H9 (cell line): Measurements from ENCODE around the gene AXIN2. TPM values are rescaled to one million over a fixed set of nuclear protein-coding genes. Genes with fewer than 3 reads are reported as not detected.

Experiments
- DNase-seq: peaks from one replicate; pipeline ENCODE4 v3.0.0-alpha.2; 2017
- H2AFZ ChIP-seq: one replicate; pipeline ENCODE4 v1.6.1; 2013; ENCODE audit warnings: mild to moderate bottlenecking, low read length, control low read depth, moderate library complexity
- H2AK5ac ChIP-seq: 2 replicates; pipeline ENCODE4 v1.6.1; 2013; ENCODE audit warnings: low read length, control low read depth, mixed read lengths; ENCODE audit not compliant: insufficient read length
- H2BK120ac ChIP-seq: one replicate; pipeline ENCODE4 v1.6.1; 2013; ENCODE audit warnings: low read depth, mild to moderate bottlenecking, low read length, control low read depth, inconsistent platforms; ENCODE audit not compliant: poor library complexity, severe bottlenecking
- H2BK12ac ChIP-seq: 2 replicates; pipeline ENCODE4 v1.6.1; 2013; ENCODE audit warnings: low read length, control low read depth, mixed read lengths, low read depth; ENCODE audit not compliant: insufficient read length
- H2BK15ac ChIP-seq: 2 replicates; pipeline ENCODE4 v1.6.1; 2013; ENCODE audit warnings: low read depth, low read length, control low read depth
- H2BK20ac ChIP-seq: one replicate; pipeline ENCODE4 v1.6.1; 2013; ENCODE audit warnings: low read depth, mild to moderate bottlenecking, low read length, control low read depth, inconsistent platforms; ENCODE audit not compliant: poor library complexity, severe bottlenecking
- H2BK5ac ChIP-seq: 2 replicates; pipeline ENCODE4 v1.6.1; 2013; ENCODE audit warnings: low read length, control low read depth, mixed read lengths; ENCODE audit not compliant: insufficient read length
- H3K14ac ChIP-seq: 2 replicates; pipeline ENCODE4 v1.6.1; 2013; ENCODE audit warnings: low read length, control low read depth; ENCODE audit not compliant: insufficient read depth
- H3K18ac ChIP-seq: 2 replicates; pipeline ENCODE4 v1.6.1; 2013; ENCODE audit warnings: low read depth, mild to moderate bottlenecking, mixed read lengths, low read length, control low read depth; ENCODE audit not compliant: insufficient read length
- H3K23ac ChIP-seq: 2 replicates; pipeline ENCODE4 v1.6.1; 2013; ENCODE audit warnings: low read length, control low read depth, mixed read lengths, low read depth; ENCODE audit not compliant: insufficient read length
- H3K23me2 ChIP-seq: 2 replicates; pipeline ENCODE4 v1.6.1; 2013; ENCODE audit warnings: low read depth, mild to moderate bottlenecking, mixed read lengths, low read length, control low read depth; ENCODE audit not compliant: insufficient read length, poor library complexity, severe bottlenecking
- H3K27ac ChIP-seq: 2 replicates; pipeline ENCODE4 v1.5.1; 2013; ENCODE audit warnings: low read length, control low read depth, mixed read lengths, low read depth; ENCODE audit not compliant: insufficient read length
- H3K27me3 ChIP-seq: 2 replicates; pipeline ENCODE4 v1.6.1; 2013; ENCODE audit warnings: low read length, control low read depth, inconsistent platforms; ENCODE audit not compliant: insufficient read depth
- H3K4ac ChIP-seq: 2 replicates; pipeline ENCODE4 v1.6.1; 2013; ENCODE audit warnings: low read depth, mild to moderate bottlenecking, control low read depth, inconsistent platforms, low read length, moderate library complexity
- H3K4me1 ChIP-seq: 2 replicates; pipeline ENCODE4 v1.6.1; 2013; ENCODE audit warnings: low read length, control low read depth, inconsistent platforms; ENCODE audit not compliant: insufficient read depth
- H3K4me2 ChIP-seq: 2 replicates; pipeline ENCODE4 v1.6.1; 2013; ENCODE audit warnings: low read length, control low read depth, mixed read lengths; ENCODE audit not compliant: insufficient read length, insufficient read depth
- H3K56ac ChIP-seq: 2 replicates; pipeline ENCODE4 v1.6.1; 2013; ENCODE audit warnings: low read depth, mild to moderate bottlenecking, mixed read lengths, low read length, control low read depth; ENCODE audit not compliant: insufficient read length
- H3K79me1 ChIP-seq: 2 replicates; pipeline ENCODE4 v1.6.1; 2013; ENCODE audit warnings: low read depth, mild to moderate bottlenecking, moderate library complexity, low read length, control low read depth, inconsistent platforms; ENCODE audit not compliant: insufficient read depth, poor library complexity, severe bottlenecking
- H3K79me2 ChIP-seq: 2 replicates; pipeline ENCODE4 v1.6.1; 2013; ENCODE audit warnings: low read length, control low read depth, inconsistent platforms; ENCODE audit not compliant: insufficient read depth
- H3K9ac ChIP-seq: 2 replicates; pipeline ENCODE4 v1.6.1; 2013; ENCODE audit warnings: low read length, control low read depth, mixed read lengths; ENCODE audit not compliant: insufficient read length; ENCODE audit errors: extremely low read depth
- H3K9me3 ChIP-seq: one replicate; pipeline ENCODE4 v1.6.1; 2013; ENCODE audit warnings: low read depth, low read length, inconsistent platforms; ENCODE audit not compliant: control insufficient read depth
- H3T11ph ChIP-seq: one replicate; pipeline ENCODE4 v1.6.1; 2013; ENCODE audit warnings: mild to moderate bottlenecking, low read length, control low read depth, inconsistent platforms
- H4K20me1 ChIP-seq: one replicate; pipeline ENCODE4 v1.6.1; 2013; ENCODE audit not compliant: control insufficient read depth, insufficient read length, insufficient read depth
- H4K5ac ChIP-seq: 2 replicates; pipeline ENCODE4 v1.6.1; 2013; ENCODE audit warnings: low read depth, mild to moderate bottlenecking, mixed read lengths, low read length, control low read depth; ENCODE audit not compliant: insufficient read length
- H4K8ac ChIP-seq: replicated peaks from 2 replicates; pipeline ENCODE4 v1.6.1; 2013; ENCODE audit warnings: low read length, control low read depth, mixed read lengths, low read depth; ENCODE audit not compliant: insufficient read length
- H4K91ac ChIP-seq: 2 replicates; pipeline ENCODE4 v1.6.1; 2013; ENCODE audit warnings: low read depth, mild to moderate bottlenecking, moderate library complexity, mixed read lengths, low read length, control low read depth; ENCODE audit not compliant: insufficient read length
- H3K27ac Mint-ChIP-seq, 3 experiments: 2 replicates in 2 of 3; 3 replicates in 1 of 3; pipeline ENCODE4 v1.8.0; 2020 to 2021; ENCODE audit warnings: mixed read lengths in 3 of 3, mild to moderate bottlenecking in 1 of 3, moderate library complexity in 1 of 3
- H3K27me3 Mint-ChIP-seq: 2 replicates; pipeline ENCODE4 v1.8.0; 2021; ENCODE audit warnings: low read depth, mild to moderate bottlenecking, moderate library complexity, mixed read lengths
- H3K36me3 Mint-ChIP-seq, 3 experiments: 2 replicates in 2 of 3; 3 replicates in 1 of 3; pipeline ENCODE4 v1.8.0; 2020 to 2021; ENCODE audit warnings: low read depth in 3 of 3, mixed read lengths in 3 of 3; ENCODE audit not compliant: insufficient read depth in 1 of 3
- H3K4me1 Mint-ChIP-seq, 2 experiments: 2 replicates each; pipeline ENCODE4 v1.8.0; 2020; ENCODE audit warnings: mixed read lengths in 2 of 2
- H3K4me3 Mint-ChIP-seq, 2 experiments: 2 replicates in 1 of 2; 3 replicates in 1 of 2; pipeline ENCODE4 v1.8.0; 2020 to 2021; ENCODE audit warnings: mild to moderate bottlenecking in 2 of 2, mixed read lengths in 2 of 2, moderate library complexity in 1 of 2
- H3K9me3 Mint-ChIP-seq, 2 experiments: 2 replicates in 1 of 2; 3 replicates in 1 of 2; pipeline ENCODE4 v1.8.0; 2020; ENCODE audit warnings: mild to moderate bottlenecking in 2 of 2, mixed read lengths in 2 of 2, moderate library complexity in 1 of 2
- CTCF ChIP-seq: fragments of 200-600 bp; sonication (generic); conservative IDR thresholded peaks from 3 replicates; pipeline ENCODE4 v1.8.0; 2021; ENCODE audit warnings: antibody characterized with exemption, mild to moderate bottlenecking
- WGBS: extraction: QIAGEN DNeasy Blood & Tissue Kit; methylation state at CpG from one replicate; pipeline ENCODE4 v1.1.7; 2013; ENCODE audit warnings: missing lambda C conversion rate, low lambda C conversion rate, mixed read lengths; ENCODE audit not compliant: insufficient read length; ENCODE audit errors: extremely low coverage; 5-methylcytosine and 5-hydroxymethylcytosine counted together
- total RNA-seq: library from RNA; stranded (reverse); gene quantifications from 2 replicates; pipeline ENCODE4 v1.2.1, GENCODE V29; 2021

Gene AXIN2
- total RNA-seq, 1 experiment from 2014 or later, result 35.0 TPM

GRCh38 chr17:65565559-65565958 lies 4.1 kb upstream of the AXIN2 start:
- H3K27ac ChIP-seq, result no peak overlapping the region
- H2BK15ac ChIP-seq, result no peak overlapping the region
- no peak overlapping the region for H4K8ac ChIP-seq
- H3K4me1 Mint-ChIP-seq, result peaks cover 33 to 37% of the 10 kb centered on the region in 2 experiments
- H3K9me3 Mint-ChIP-seq, result no peaks in the 10 kb centered on the region
- H2AK5ac ChIP-seq, result no peak overlapping the region
- no peak overlapping the region for H3K4me3 Mint-ChIP-seq
- H3K4me1 ChIP-seq, result peaks cover under 1% of the 10 kb centered on the region; the same call in 1 of the 2 replicates
- DNase-seq, result no peak
- no peak overlapping the region for H2AFZ ChIP-seq
- no peaks in the 10 kb centered on the region for H3K23me2 ChIP-seq
- H3K79me2 ChIP-seq, result no peaks in the 10 kb centered on the region
- H3K27me3 ChIP-seq, result no peaks in the 10 kb centered on the region; the same call in 1 of the 2 replicates
- H3K4ac ChIP-seq, result no peak overlapping the region
- no peaks in the 10 kb centered on the region for H3K9me3 ChIP-seq
- peak overlapping the region; percentile 12 for H3K18ac ChIP-seq
- H3K27ac Mint-ChIP-seq, result peak overlapping the region in 1 of 3 experiments; percentile 65; a peak in 1 of 7 replicates
- no peak overlapping the region for H3K56ac ChIP-seq
- no peaks in the 10 kb centered on the region for H3K36me3 Mint-ChIP-seq
- no peak overlapping the region for H3K14ac ChIP-seq
- H3K27me3 Mint-ChIP-seq, result peaks cover 34% of the 10 kb centered on the region
- no peak overlapping the region for H4K91ac ChIP-seq
- H4K20me1 ChIP-seq, result no peaks in the 10 kb centered on the region
- H2BK5ac ChIP-seq, result no peak overlapping the region
- no peaks in the 10 kb centered on the region for H3K79me1 ChIP-seq
- H4K5ac ChIP-seq, result no peak overlapping the region
- H2BK20ac ChIP-seq, result no peak overlapping the region
- no CpG with 5 or more reads among the region's 4 CpGs for WGBS
- TF ChIP-seq CTCF, result no peak
- H3K23ac ChIP-seq, result no peak overlapping the region
- no peak overlapping the region for H3K4me2 ChIP-seq
- H3T11ph ChIP-seq, result peak overlapping the region; percentile 12
- no peak overlapping the region for H3K9ac ChIP-seq
- no peak overlapping the region for H2BK12ac ChIP-seq
- H2BK120ac ChIP-seq, result no peak overlapping the region
